ENCODE measurements around the gene STAC.

The STAC gene

GRCh38 chr3:36512555-36512954 lies 132.3 kb downstream of the STAC start:
- DNase-seq (ENCODE audit: low read depth) = no peak
- in situ Hi-C loops (cut with HindIII; ENCODE audit: low sequenced_read_pairs) = no loop called here
- no peak for TF ChIP-seq CTCF (IDR thresholded peaks at IDR 0.05; ENCODE audit: low read depth, low read length, missing control alignments)
- no peak overlapping the region for H3K4me3 ChIP-seq (ENCODE audit: low read depth, low read length)

GRCh38 chr3:36514171-36514570 lies 133.9 kb downstream of the STAC start:
- no peak overlapping the region for H3K4me3 ChIP-seq (ENCODE audit: low read depth, low read length)
- TF ChIP-seq CTCF (IDR thresholded peaks at IDR 0.05; ENCODE audit: low read depth, low read length, missing control alignments) = no peak
- DNase-seq (ENCODE audit: low read depth) = no peak
- in situ Hi-C loops (cut with HindIII; ENCODE audit: low sequenced_read_pairs) = no loop called here

- in situ Hi-C loops (cut with HindIII; ENCODE audit: low sequenced_read_pairs) = loop anchor here (5.0 kb wide), 1 partner anchor 37 kb away; no protein-coding TSS in a partner anchor
Measured at GRCh38 chr3:36519682-36520081, 139.4 kb downstream of the STAC start.

GRCh38 chr3:36520241-36521006 lies 140.1 kb downstream of the STAC start:
- no peak for DNase-seq (ENCODE audit: low read depth)
- no peak overlapping the region for H3K4me3 ChIP-seq (ENCODE audit: low read depth, low read length)
- in situ Hi-C loops (cut with HindIII; ENCODE audit: low sequenced_read_pairs) = no loop called here
- TF ChIP-seq CTCF (IDR thresholded peaks at IDR 0.05; ENCODE audit: low read depth, low read length, missing control alignments) = no peak

More at GRCh38 chr3:36519682-36520081, 139.4 kb downstream of the STAC start:
- no peak for TF ChIP-seq CTCF (IDR thresholded peaks at IDR 0.05; ENCODE audit: low read depth, low read length, missing control alignments)
- no peak overlapping the region for H3K4me3 ChIP-seq (ENCODE audit: low read depth, low read length)
- no peak for DNase-seq (ENCODE audit: low read depth)

GRCh38 chr3:36521007-36521379 lies 140.7 kb downstream of the STAC start:
- no peak overlapping the region for H3K4me3 ChIP-seq (ENCODE audit: low read depth, low read length)
- TF ChIP-seq CTCF (IDR thresholded peaks at IDR 0.05; ENCODE audit: low read depth, low read length, missing control alignments) = no peak
- DNase-seq (ENCODE audit: low read depth) = no peak
- in situ Hi-C loops (cut with HindIII; ENCODE audit: low sequenced_read_pairs) = no loop called here

GRCh38 chr3:36524560-36524959 lies 144.3 kb downstream of the STAC start:
- in situ Hi-C loops (cut with HindIII; ENCODE audit: low sequenced_read_pairs) = no loop called here
- no peak for TF ChIP-seq CTCF (IDR thresholded peaks at IDR 0.05; ENCODE audit: low read depth, low read length, missing control alignments)
- DNase-seq (ENCODE audit: low read depth) = no peak
- no peak overlapping the region for H3K4me3 ChIP-seq (ENCODE audit: low read depth, low read length)
